HG02884 (cell line): ENCODE data around the gene ENGASE.

Source experiments
- ATAC-seq: cut with Tn5 transposase; IDR thresholded peaks from one replicate; pipeline ENCODE4 v1.9.1; 2021; ENCODE audit warnings: mild to moderate bottlenecking, moderate library complexity; ENCODE audit not compliant: unreplicated experiment

The ENGASE gene

GRCh38 chr17:79079421-79080200 lies 5.0 kb downstream of the ENGASE start:
- no peak for ATAC-seq

- no peak for ATAC-seq
Measured at GRCh38 chr17:79080349-79080748, 5.7 kb downstream of the ENGASE start.

GRCh38 chr17:79080761-79081290 lies 6.2 kb downstream of the ENGASE start:
- no peak for ATAC-seq

GRCh38 chr17:79081571-79082276 lies 7.1 kb downstream of the ENGASE start:
- no peak for ATAC-seq

DNA sequence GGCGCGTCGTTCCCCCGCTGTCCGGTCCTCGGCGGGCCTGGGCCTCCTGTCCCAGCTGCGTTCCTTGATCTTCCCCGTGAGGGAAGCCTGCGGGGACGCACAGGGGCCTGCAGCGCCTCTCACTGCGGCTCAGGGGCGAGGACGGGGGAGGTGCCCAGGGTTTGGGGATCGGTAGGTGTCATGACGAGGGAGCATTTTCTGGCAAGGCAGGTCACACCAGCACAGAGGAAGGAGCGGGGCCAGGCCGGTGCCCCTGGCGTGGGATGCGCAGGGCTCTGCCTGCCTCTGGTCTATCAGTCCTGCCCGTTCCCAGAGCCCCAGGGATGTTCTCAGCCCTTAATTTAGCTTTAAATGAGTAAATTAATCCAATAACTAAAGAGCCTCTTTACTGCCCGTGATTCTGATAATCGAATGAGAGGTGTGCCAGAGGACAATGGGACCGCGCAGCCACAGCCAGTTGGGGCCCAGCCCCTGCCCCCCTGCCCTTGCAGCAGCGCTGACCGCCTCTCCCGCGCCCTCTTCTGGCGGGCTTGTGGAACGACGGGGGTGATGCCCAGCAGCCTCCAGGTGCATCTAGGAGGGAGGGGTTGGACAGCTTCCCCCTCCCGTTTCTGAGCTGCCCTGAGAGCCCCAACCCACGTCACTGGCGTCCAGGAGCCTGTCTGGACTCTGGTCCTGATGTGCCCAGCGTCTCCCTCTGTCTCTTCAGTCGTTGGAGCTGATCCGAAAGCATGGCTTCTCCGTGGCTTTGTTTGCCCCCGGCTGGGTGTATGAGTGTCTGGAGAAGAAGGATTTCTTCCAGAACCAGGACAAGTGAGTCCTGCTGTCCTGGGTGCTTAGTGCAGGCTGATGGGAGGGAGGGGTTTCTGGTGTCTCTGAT lies 7.9 kb downstream of the ENGASE start:
- ATAC-seq, result no peak

DNA sequence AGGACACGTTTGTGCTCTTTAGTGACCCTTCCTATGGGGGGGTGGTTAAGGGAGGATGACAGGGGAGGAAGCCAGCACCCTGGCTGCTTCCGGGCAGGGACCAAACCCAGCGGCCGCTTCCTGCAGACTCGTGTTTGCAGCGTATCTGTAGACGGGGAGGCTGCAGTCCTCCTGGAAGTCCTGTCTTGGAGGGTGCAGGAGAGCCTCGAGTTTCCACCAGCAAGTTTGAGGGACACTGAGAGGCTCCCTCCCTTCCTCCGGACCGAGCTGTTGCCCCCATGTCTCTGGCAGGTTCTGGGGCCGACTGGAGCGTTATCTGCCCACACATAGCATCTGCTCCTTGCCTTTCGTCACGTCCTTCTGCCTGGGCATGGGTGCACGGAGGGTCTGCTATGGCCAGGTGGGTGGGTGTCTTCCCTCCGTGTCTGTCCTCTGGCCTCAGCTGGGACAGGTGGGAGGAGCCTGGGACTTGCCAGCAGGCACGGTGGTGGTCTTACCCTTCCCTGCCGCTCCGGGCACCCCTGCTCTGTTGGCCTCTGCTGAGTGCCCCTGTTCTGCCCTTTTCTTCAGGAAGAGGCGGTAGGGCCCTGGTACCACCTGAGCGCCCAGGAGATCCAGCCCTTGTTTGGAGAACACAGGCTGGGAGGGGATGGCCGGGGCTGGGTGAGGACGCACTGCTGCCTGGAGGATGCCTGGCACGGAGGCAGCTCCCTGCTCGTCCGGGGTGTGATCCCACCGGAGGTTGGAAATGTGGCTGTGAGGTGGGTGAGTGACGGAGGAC lies 8.8 kb downstream of the ENGASE start:
- no peak for ATAC-seq

GRCh38 chr17:79084291-79085153 lies 9.9 kb downstream of the ENGASE start:
- no peak for ATAC-seq

GRCh38 chr17:79085154-79085920 lies 10.7 kb downstream of the ENGASE start:
- ATAC-seq, result no peak

DNA sequence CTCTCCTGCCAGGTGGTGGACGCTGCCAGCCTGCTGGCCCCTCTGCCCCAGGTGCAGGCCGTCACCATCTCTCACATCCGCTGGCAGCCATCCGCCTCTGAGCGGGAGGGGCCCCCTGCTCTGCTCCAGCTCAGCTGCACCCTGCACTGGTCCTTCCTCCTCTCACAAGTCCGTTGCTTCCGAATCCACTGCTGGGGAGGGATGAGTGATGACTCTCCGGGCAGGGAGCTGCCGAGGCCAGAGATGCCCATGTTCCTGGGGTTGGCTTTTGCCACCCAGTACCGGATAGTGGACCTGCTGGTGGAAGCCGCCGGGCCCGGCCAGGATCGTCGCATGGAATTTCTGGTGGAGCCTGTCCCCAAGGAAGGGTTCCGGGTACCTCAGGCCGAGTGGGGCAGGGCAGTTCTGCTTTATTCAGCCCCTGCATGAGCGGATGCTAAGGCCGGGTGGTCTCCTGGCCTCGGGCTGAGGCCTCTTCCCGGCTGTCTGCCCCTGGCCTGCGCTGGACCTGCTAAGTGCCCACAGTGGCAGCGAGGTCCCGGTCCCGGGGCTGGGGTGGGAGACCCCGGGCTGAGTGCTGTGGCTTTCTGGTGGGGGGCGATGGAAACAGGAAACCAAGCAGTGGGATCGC lies 11.4 kb downstream of the ENGASE start:
- no peak for ATAC-seq

DNA sequence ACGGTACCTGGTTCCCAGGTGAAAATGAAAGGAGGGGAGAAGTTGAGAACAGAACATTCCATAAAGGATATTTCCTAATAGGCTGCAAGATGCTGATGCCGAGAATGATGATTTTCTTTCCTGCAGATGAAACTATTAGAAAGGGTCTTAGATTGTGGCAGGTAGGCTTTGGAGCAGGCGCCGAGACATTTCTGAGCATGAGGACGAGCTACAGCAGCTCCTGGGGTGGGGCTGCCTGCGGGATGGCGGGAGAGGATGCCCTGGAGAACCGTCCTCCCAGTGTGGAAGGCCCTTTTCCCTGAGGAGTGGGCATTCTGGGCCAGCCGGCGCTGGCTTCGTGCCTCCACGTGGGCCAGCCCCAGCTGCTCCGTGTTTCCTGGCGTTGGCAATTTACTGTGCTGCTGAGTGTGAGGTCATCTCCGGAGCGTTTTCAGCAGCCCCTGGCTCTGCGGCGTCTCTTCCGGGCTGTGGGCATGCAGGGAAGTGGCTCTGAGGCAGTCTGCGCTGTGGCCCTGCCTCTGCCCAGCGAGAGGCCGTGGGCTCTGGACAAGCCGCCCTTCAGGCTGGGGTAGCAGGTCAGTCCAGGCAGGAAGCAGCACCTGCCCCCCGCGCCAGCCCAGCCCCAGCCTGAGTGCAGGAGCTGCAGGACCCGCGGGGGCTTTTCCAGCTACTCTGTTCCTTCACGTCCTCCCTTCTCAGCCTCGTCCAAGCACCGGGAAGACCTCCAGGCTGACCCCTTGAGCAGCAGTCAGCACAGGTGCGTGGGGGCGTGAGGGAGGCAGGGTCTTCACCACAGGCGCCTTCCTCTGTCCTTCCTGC lies 12.2 kb downstream of the ENGASE start:
- no peak for ATAC-seq

GRCh38 chr17:79087428-79088143 lies 13.0 kb downstream of the ENGASE start:
- no peak for ATAC-seq

GRCh38 chr17:79088247-79088996 lies 13.8 kb downstream of the ENGASE start:
- ATAC-seq, result no peak

DNA sequence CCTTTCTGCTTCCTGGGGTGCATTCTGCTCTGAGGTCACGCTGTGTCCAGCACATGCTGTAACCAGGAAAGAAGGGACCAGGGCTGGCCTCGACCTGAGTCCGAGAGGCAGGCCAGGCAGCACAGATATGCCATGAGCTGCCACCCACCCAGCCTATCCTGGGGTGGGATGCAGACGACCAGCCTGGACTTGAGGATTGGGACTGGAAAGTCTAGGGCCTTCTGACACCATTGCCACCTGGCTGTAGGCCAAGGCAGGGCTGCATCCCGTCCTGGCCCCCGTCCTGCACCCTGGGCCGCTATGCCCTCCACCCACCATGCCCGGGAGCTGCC lies 14.3 kb downstream of the ENGASE start:
- ATAC-seq, result no peak

DNA sequence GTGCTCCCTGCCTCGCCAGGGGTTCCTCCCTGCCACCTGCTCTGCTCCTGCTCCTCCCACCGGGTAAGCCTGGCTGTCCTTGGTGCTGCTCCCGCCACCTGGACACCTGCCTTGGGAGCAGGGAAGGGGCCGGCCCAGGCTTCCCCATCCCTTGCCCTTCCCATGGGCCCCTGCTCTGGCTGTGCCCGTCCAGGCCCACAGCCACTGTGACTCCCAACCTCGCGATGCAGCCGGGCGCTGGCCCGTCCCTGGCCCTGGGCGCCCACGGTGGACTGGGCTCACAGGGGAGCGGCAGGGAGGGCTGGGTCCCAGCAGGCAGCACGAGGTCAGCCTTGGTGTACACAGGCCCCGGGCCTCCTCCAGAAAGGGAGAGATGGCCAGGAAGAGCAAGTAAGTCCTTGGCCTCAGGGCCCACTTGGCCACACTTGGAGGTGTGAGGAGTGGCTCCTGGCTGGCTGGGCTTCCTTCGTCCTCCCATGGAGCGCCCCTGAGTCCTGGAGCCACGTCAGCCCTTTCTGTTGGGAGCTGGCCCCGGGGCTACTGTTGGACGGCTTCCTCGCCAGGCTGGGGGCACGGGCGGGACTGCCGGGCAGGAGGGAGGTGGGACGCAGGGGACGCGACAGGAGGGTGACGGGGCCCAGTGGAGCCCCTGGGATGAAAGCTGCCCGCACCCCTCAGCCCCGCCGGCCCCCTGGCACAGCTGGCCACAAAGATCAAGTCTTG lies 15.3 kb downstream of the ENGASE start:
- ATAC-seq, result no peak

- ATAC-seq, result no peak
Measured at GRCh38 chr17:79090443-79091225, 16.0 kb downstream of the ENGASE start.
